IPS DF 4.7 (cell line): ENCODE data around the gene PASK.

Experiments
- DNase-seq: peaks from one replicate; pipeline ENCODE4 v3.0.0-alpha.2; 2013; ENCODE audit warnings: low spot score; ENCODE audit errors: extremely low read depth

The PASK gene

DNA sequence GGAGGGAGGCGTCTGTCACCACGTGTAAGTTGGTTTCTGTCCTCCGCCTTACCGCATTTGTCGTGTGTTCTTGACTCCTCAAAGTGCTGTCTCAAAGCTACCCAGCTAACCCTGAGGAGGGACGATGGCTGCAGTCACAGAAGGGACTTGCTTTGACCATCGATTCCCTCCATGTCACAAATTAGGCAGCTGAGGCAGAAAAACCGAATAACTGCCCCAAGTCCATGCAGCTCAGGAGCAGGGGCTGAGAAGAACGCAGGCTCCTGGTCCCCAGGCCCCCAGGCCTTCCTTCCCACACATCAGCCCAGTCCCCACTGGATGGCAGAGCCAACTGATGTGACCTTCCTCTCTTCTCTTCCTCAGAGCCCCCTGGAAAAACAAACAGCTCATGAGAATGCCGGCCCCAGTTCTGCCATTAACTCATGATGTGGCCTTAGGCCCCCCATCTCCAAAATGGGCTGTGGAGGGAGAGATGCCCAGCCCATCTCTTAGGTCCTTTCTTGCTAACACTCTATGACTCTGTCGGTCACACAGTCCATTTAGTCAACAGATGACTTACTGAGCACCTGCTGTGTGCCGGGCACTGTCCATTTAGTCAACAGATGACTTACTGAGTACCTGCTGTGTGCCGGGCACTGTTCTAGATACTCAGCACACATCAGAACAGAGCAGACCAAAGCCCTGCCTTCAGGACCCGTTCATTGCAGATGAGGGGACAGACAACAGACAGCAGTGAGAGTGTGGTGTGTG, 66.8 kb downstream of the PASK start:
- DNase-seq: no peak

- no peak for DNase-seq
These were observed 67.5 kb downstream of the PASK start for GRCh38 chr2:241081643-241082340.

- no peak for DNase-seq
These were observed 68.1 kb downstream of the PASK start for GRCh38 chr2:241081190-241081642.

DNA sequence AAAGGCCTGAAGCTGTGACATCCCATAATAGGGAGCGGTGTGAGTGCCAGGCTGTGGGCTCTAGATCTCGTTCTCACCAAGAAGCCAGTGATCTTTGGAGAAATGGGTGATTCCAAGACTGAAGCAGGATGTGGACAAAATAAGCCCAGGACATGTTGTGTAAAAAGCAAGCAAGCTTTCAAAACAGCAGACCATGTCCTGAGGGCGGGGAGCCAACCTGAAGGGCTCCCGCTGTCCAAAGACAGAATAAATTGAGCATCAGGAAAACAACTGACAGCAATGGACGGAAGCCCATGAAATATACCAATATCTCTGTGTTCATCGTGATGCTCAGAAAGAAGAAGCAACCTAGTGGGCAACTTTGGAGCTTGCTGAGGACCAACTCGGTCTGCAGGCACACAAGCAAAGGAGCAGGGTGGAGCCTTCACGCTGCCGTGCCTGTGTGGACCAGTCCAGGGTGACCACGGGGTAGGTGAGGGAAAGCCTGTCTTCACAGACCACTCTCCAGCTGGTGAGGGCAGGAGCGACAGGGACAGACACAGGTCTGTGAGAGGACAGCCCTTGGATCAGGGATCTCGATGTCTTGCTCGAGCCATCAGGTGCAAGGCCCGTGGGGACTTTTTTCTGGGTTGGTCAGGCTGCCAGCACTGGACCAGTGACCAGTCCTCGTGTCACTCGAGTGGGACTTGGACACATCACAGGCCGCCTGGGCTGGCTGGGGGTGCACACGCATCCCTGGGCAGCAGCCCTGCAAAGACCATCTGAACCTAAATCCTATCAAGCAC, 68.7 kb downstream of the PASK start:
- no peak for DNase-seq

DNA sequence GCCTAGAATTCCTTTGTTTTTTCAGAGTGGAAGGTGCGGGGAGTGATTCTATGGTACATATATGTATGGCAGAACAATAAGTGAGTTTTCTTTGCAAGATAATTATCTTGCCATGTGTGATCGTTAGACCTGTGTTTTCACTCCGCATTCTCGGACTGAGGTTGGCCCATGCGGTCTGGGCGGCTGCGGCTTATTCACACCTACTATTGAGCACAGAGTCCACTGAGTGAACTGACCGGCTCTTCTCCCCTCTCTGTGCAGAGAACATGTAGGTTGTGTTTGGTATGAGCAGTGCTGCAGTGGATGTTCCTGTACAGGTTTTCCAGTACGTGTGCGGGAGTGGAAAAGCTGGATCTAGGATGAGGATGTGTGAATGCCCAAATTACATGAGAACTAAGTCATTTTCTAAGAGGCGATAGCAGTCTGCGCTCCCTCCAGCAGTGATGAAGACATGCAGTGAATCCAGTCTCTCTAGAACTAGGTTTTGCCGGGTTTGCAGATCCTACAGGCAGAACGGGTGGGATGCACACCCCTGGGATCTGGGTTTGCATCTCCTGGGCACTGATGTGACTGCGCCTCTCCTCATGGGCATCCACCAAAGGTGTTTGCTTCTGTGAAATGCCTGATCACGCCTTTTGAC, 74.3 kb downstream of the PASK start:
- DNase-seq: no peak

DNA sequence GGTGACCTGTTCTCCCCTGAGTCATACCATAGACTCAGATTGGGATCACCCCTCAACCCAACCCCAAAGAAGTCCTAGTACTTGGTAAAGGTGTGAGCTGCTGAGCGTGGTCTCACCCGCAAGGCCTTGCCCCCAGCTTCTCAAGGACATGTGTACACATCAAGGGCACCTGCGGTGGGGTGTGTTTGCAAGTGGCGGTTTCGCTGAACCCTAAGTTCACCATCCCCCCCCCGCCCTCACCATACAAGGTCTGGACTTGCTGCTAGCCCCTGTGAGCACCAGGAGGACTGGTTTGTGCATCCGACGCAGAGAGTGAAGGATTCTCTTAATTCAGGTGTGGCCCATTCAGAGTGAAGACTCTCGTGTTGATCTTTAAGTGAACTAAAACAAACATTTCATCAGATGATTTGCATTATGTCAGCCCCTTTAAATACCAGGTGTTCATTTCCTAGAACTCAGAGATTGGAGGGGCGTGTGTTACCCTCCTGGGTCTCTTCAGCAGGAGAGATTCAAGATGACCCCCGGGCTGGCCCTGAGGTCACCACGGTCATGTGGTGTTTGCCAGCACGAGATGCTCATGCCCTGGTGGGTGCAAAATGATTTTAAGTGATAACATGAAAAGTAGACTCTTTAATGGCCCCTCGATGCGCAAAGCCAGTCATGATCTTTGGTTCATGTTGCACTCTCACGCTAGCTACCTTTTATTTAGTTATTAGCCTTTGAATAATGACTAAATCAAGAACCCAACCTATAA, 75.0 kb downstream of the PASK start:
- DNase-seq: no peak

- DNase-seq: no peak
These were observed 75.9 kb downstream of the PASK start for GRCh38 chr2:241073166-241074064.

DNA sequence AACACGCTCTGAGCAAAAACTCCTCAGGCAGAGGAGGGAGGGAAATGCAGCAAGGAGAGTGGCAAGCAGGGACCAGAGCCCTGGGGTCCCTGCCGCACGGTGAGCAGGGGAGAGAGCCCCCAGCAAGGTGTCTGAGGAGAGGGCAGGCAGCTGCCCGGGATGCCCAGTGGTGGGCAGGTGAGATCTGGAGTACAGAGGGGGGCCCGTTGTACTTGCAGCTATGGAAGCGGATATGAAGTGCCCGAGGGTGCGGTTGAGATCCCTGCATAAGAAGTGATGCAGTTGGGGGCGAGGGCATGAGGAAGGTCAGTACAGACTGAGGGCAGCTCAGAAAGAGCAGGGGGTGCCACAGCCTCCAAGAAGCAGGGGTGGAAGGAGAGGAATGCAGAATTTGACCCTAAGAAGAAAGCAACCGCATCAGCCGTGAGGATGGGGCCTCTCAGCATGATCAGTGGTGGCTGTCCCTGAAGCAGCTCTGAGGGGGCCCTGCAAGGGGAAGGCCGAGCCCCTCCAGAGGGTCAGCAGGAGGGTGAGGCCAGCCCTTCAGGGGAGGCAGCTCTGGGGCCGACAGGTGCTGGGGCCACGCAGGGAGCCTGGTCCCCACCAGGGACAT, 76.6 kb downstream of the PASK start:
- no peak for DNase-seq

- no peak for DNase-seq
These were observed 77.1 kb downstream of the PASK start for GRCh38 chr2:241072151-241072550.

GRCh38 chr2:241071677-241072111, 77.6 kb downstream of the PASK start:
- DNase-seq: no peak

GRCh38 chr2:241070811-241071676, 78.2 kb downstream of the PASK start:
- no peak for DNase-seq

DNA sequence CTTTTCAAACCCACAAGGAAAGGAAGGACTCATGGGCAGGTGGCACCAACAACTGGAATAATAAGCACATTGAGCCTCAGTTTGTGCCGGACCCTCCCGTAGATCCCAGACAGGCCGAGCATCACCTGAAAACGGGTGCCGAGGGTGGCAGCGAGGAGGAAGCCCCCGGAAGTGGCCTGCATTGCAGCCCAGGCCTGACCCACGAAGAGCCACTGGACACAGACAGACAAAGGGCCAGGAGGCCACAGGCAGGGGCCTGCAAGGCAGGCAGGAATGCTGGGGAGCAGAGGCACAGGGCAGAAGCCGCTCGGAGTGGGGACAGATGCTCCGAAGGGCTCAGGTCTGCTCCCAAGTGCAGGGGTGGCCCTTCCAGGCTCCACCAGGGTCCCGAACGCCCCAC, 78.9 kb downstream of the PASK start:
- DNase-seq: no peak

DNA sequence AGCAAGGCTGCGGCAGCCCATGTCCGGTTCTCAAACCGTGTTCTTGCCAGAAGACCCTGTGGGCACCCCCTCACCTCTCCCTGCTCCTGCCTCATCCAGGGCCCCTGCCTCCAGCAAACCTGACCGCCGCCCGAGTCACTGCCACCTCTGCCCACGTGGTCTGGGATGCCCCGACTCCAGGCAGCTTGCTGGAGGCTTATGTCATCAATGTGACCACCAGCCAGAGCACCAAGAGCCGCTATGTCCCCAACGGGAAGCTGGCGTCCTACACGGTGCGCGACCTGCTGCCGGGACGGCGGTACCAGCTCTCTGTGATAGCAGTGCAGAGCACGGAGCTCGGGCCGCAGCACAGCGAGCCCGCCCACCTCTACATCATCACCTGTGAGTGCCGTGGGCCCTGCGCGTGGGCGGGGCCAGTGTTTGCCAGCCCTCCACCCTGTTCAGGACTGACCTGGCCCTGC, 79.4 kb downstream of the PASK start:
- DNase-seq: no peak

DNA sequence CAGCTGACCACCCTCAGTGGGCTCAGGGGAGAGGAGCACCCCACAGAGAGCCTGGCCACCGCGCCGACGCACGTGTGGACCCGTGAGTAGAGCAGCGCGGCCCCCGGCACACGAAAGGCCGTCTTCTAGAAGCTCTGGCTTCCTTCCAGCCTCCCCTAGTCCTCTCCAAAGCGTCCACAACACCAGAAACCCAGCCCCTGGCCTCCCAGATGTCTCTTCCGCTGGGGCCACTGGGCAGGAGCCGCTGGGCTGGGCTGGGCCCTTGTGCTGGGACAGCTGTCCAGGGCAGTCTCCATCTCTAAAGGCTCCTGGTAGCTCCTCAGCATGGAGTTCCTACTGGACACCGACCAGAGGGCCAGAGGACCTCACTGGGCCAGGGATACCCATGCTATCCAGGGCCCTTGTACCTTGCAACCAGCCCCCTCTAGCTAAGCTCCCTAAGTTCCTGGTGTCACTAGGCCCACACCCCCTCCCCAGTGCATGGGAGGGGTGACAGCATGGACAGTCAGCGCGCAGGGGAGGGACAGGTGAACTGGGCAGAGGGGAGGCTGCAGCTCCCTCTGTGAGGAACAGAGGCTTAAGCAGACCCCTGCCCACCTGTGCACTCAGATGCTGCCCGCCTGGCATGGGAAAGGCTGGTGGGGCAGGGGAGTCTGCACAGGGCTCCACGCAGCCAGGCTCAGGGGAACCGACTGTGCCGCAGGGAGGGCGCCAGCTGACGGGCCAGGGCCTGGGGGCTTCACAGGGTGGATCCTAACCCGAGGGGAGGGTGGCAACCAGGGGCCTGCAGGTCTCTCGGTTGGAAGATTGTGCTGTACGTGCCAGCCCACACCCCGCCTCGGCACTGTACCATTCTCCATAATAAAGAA, 80.1 kb downstream of the PASK start:
- no peak for DNase-seq

GRCh38 chr2:241068136-241068941, 80.9 kb downstream of the PASK start:
- no peak for DNase-seq

- no peak for DNase-seq
These were observed 81.7 kb downstream of the PASK start for GRCh38 chr2:241067501-241068135.
